ENCODE results near the gene B4GALT1.

DNA sequence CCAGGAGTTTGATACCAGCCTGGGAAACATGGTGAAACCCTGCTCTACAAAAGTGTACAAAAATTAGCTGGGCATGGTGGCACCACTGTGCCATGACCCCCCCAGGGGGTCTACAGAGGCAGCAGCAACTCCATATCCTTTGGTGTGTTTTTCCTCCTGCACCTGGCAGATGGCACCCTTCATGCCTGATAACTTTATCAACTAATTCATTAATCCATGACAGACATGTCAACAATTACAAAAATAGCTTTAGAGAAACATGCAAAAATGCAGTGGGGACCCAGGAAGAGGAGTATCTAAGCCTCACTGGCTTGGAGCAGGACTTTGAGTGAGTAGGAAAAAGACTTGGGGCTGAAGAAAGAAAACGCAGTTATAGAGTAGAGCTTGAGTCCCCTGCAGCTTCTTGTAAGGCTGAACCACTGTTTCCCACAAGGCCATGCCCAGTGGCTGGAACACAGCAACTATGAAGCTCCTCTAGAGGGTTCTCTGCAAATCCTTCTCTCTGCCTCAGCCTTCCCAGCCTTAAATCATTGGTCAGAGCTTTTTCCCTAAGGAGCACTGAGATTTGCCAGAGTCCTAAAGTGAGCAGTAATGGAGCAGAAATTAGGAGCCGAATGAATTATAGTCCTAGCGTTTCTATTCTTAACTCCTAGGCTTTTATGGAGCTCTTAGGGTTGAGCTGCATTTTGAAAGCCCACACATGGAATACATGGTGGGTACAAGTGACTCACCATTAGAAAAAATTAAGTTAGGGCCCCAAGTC is 25.5 kb upstream of the B4GALT1 start:
- TF ChIP-seq, protein P1, sequence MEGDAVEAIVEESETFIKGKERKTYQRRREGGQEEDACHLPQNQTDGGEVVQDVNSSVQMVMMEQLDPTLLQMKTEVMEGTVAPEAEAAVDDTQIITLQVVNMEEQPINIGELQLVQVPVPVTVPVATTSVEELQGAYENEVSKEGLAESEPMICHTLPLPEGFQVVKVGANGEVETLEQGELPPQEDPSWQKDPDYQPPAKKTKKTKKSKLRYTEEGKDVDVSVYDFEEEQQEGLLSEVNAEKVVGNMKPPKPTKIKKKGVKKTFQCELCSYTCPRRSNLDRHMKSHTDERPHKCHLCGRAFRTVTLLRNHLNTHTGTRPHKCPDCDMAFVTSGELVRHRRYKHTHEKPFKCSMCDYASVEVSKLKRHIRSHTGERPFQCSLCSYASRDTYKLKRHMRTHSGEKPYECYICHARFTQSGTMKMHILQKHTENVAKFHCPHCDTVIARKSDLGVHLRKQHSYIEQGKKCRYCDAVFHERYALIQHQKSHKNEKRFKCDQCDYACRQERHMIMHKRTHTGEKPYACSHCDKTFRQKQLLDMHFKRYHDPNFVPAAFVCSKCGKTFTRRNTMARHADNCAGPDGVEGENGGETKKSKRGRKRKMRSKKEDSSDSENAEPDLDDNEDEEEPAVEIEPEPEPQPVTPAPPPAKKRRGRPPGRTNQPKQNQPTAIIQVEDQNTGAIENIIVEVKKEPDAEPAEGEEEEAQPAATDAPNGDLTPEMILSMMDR (IDR thresholded peaks at IDR 0.05): no peak
- TF ChIP-seq POLR2A (IDR thresholded peaks at IDR 0.05): no peak
- TF ChIP-seq EP300 (IDR thresholded peaks at IDR 0.05): no peak

Data from ovary (tissue), 3 donors.